Measurements from ENCODE around the gene MMP14.
"Not testable (repeated sequence)": the region's sequence is repeated elsewhere in the genome, so short reads cannot be mapped to it uniquely, and the experiment has no call there.

Gene MMP14

GRCh38 chr14:22836301-22837113 is at the start of gene MMP14:
MMP14 (plus strand) TSS chr14:22836585; CDS start chr14:22836818, 233 bp downstream.
- no peak for DNase-seq

- DNase-seq = no peak
Measured at GRCh38 chr14:22786685-22787084, 49.7 kb upstream of the MMP14 start.

GRCh38 chr14:22791301-22791700 is 45.1 kb upstream of the MMP14 start:
- DNase-seq = no peak

- DNase-seq = no peak
Measured at GRCh38 chr14:22792158-22792557, 44.2 kb upstream of the MMP14 start.

GRCh38 chr14:22793550-22793949 is 42.8 kb upstream of the MMP14 start:
- DNase-seq = not testable (repeated sequence)

- DNase-seq = no peak
Measured at GRCh38 chr14:22793976-22794375, 42.4 kb upstream of the MMP14 start.

GRCh38 chr14:22794551-22794951 is 41.8 kb upstream of the MMP14 start:
- DNase-seq = no peak

- no peak for DNase-seq
Measured at GRCh38 chr14:22796087-22796707, 40.2 kb upstream of the MMP14 start.

GRCh38 chr14:22797017-22797917 is 39.1 kb upstream of the MMP14 start:
- no peak for DNase-seq

GRCh38 chr14:22798528-22798927 is 37.9 kb upstream of the MMP14 start:
- DNase-seq = no peak

- DNase-seq = no peak
Measured at GRCh38 chr14:22800346-22800745, 36.0 kb upstream of the MMP14 start.

- DNase-seq = no peak
Measured at GRCh38 chr14:22801716-22802115, 34.7 kb upstream of the MMP14 start.

GRCh38 chr14:22802860-22803686 is 33.3 kb upstream of the MMP14 start:
- DNase-seq = no peak

GRCh38 chr14:22803687-22803974 is 32.8 kb upstream of the MMP14 start:
- no peak for DNase-seq

- not testable (repeated sequence) for DNase-seq
Measured at GRCh38 chr14:22805235-22805634, 31.1 kb upstream of the MMP14 start.

GRCh38 chr14:22807432-22808087 is 28.8 kb upstream of the MMP14 start:
- no peak for DNase-seq

- no peak for DNase-seq
Measured at GRCh38 chr14:22808388-22809209, 27.8 kb upstream of the MMP14 start.

- no peak for DNase-seq
Measured at GRCh38 chr14:22811722-22812121, 24.7 kb upstream of the MMP14 start.

GRCh38 chr14:22812744-22813143 is 23.6 kb upstream of the MMP14 start:
- no peak for DNase-seq

- no peak for DNase-seq
Measured at GRCh38 chr14:22813145-22813544, 23.2 kb upstream of the MMP14 start.

GRCh38 chr14:22814373-22814772 is 22.0 kb upstream of the MMP14 start:
- DNase-seq = no peak
